ENCODE measurements around the gene CCL14. TPM values are rescaled to one million over a fixed set of nuclear protein-coding genes. Genes with fewer than 3 reads are reported as not detected.

The CCL14 gene
- total and polyA plus RNA-seq, 2 of the 13 experiments (the other 11 are each of a cell fraction or from before 2014, with no cell fraction given), result 1.1 to 1.7 TPM

DNA sequence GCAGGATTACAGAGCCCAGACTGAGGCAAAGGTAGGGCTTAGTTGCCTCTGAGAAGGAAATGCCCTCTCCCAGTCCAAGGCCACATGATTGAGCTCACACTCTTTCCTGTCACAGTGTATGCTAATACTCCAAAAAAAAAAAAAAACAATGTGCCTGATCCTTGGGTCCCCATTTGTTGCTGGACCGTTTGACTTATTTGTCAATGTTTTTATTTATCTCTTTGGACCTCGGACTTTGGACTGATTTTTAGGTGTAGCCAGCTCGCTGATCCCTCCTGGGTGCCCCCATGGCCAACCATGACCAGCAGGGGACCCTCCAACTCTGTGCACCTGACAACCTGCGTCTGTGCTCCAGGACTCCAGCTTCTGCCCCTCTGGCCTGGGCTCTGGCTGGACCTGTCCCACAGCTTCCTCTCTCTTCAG, 4.6 kb downstream of the CCL14 start (continued):
- no peak for TF ChIP-seq DZIP1 (CRISPR knock-in tag; IDR thresholded peaks at IDR 0.05)
- TF ChIP-seq SP1 (IDR thresholded peaks at IDR 0.05), result no peak
- TF ChIP-seq SP1 (CRISPR knock-in tag; IDR thresholded peaks at IDR 0.05), result no peak
- TF ChIP-seq SNRNP70 (IDR thresholded peaks at IDR 0.05; ENCODE audit: low read depth, low read length), result no peak
- no peak for TF ChIP-seq POLR2AphosphoS5 (IDR thresholded peaks at IDR 0.05; ENCODE audit: low read depth, low read length)
- TF ChIP-seq ZNF468 (CRISPR knock-in tag; IDR thresholded peaks at IDR 0.05), result no peak
- no peak for TF ChIP-seq MXD4 (CRISPR knock-in tag; IDR thresholded peaks at IDR 0.05)
- no peak for TF ChIP-seq EHMT2 (IDR thresholded peaks at IDR 0.05; ENCODE audit: borderline replicate concordance, low read depth, low read length)
- no peak for TF ChIP-seq ZUFSP (CRISPR knock-in tag; IDR thresholded peaks at IDR 0.05; ENCODE audit: borderline replicate concordance)
- TF ChIP-seq GPN1 (CRISPR knock-in tag; IDR thresholded peaks at IDR 0.05; ENCODE audit: borderline replicate concordance), result no peak
- TF ChIP-seq ZBTB39 (CRISPR knock-in tag; IDR thresholded peaks at IDR 0.05), result no peak
- TF ChIP-seq ZSCAN31 (CRISPR knock-in tag; IDR thresholded peaks at IDR 0.05; ENCODE audit: low read depth), result no peak
- TF ChIP-seq CCAR2 (optimal IDR thresholded peaks at IDR 0.05; ENCODE audit: low read depth, low read length), result no peak
- no peak for TF ChIP-seq SP4 (CRISPR knock-in tag; IDR thresholded peaks at IDR 0.05)
- TF ChIP-seq EEA1 (CRISPR knock-in tag; IDR thresholded peaks at IDR 0.05; ENCODE audit: borderline replicate concordance), result no peak
- no peak for TF ChIP-seq SRSF9 (IDR thresholded peaks at IDR 0.05; ENCODE audit: borderline replicate concordance, insufficient read depth, low read depth, low read length, poor library complexity, severe bottlenecking)
- no peak for TF ChIP-seq ATRX (CRISPR knock-in tag; IDR thresholded peaks at IDR 0.05; ENCODE audit: borderline replicate concordance)
- no peak for TF ChIP-seq CBX2 (IDR thresholded peaks at IDR 0.05; ENCODE audit: low read depth, low read length)
- no peak for TF ChIP-seq CBX2 (CRISPR knock-in tag; IDR thresholded peaks at IDR 0.05; ENCODE audit: low read depth)
- TF ChIP-seq ZNF496 (CRISPR knock-in tag; IDR thresholded peaks at IDR 0.05; ENCODE audit: insufficient replicate concordance), result no peak
- TF ChIP-seq THRA (CRISPR knock-in tag; IDR thresholded peaks at IDR 0.05; ENCODE audit: borderline replicate concordance), result no peak
